Transverse colon (tissue), 4 donors: ENCODE measurements around the gene BRAT1. TPM values are rescaled to one million over a fixed set of nuclear protein-coding genes. Genes with fewer than 3 reads are reported as not detected.

Experiments used
- DNase-seq: peaks from one replicate; pipeline ENCODE4 v3.0.0-alpha.2; 2019
- H3K27ac ChIP-seq, 4 donors: fragments of 200-600 bp; sonication (generic); 2 replicates each; pipeline ENCODE4 v1.5.1; 2016 to 2018; ENCODE audit warnings: inconsistent platforms in 4 of 4
- H3K27me3 ChIP-seq: fragments of 200-600 bp; sonication (generic); 2 replicates; pipeline ENCODE4 v1.5.1; 2017; ENCODE audit warnings: inconsistent platforms
- H3K36me3 ChIP-seq, 4 donors: fragments of 200-600 bp; sonication (generic); 2 replicates each; pipeline ENCODE4 v1.5.1; 2017 to 2019; ENCODE audit warnings: inconsistent platforms in 4 of 4
- H3K4me1 ChIP-seq, 4 donors: fragments of 200-600 bp; sonication (generic); 2 replicates each; pipeline ENCODE4 v1.5.1; 2017 to 2020; ENCODE audit warnings: inconsistent platforms in 4 of 4
- H3K4me3 ChIP-seq, 4 donors: fragments of 200-600 bp; sonication (generic); 1 replicate in 1 of 4; 2 replicates in 3 of 4; pipeline versions ENCODE4 v1.5.1 to v1.6.1; 2017 to 2019; ENCODE audit warnings: inconsistent platforms in 4 of 4
- H3K9me3 ChIP-seq, 2 donors: fragments of 200-600 bp; sonication (generic); 2 replicates each; pipeline ENCODE4 v1.5.1; 2017 to 2019; ENCODE audit warnings: inconsistent platforms in 2 of 2
- CTCF ChIP-seq, 5 experiments: fragments of 200-600 bp in 3 of 5; fragments of 450-650 bp in 2 of 5; sonication (generic) in 3 of 5; IDR thresholded peaks; 1 replicate in 2 of 5; 2 replicates in 3 of 5; pipeline ENCODE4 v1.5.1; 2016 to 2017; ENCODE audit warnings: antibody characterized with exemption in 5 of 5, inconsistent platforms in 3 of 5, mild to moderate bottlenecking in 2 of 5, moderate library complexity in 1 of 5
- EP300 ChIP-seq: sonication (generic); formaldehyde crosslinking; IDR thresholded peaks from one replicate; pipeline ENCODE4 v1.6.1; 2017; ENCODE audit warnings: antibody characterized with exemption, low read depth
- POLR2A ChIP-seq: fragments of 450-650 bp; IDR thresholded peaks from one replicate; pipeline ENCODE4 v1.6.1; 2016; ENCODE audit warnings: antibody characterized with exemption, mild to moderate bottlenecking, moderate library complexity
- POLR2AphosphoS5 ChIP-seq, 3 donors: sonication (generic); formaldehyde crosslinking; IDR thresholded peaks; one replicate each; pipeline ENCODE4 v1.6.1; 2016; ENCODE audit warnings: antibody characterized with exemption in 3 of 3
- WGBS, 2 donors: methylation state at CpG; one replicate each; pipeline ENCODE4 v1.1.5; 2018; ENCODE audit warnings: low coverage in 1 of 2; 5-methylcytosine and 5-hydroxymethylcytosine counted together
- in situ Hi-C, 4 donors: fragments of 200-750 bp; cut with MboI; loops; one replicate each; pipeline versions ENCODE4 v1.15.0 to v1.15.1; 2017; ENCODE audit warnings: low sequenced_read_pairs in 3 of 4, low pct_ligation_motif_present in 1 of 4, low pct_unique_long_range_greater_than_20kb in 1 of 4
- intact Hi-C: fragments of 100-400 bp; cut with DNase I; formaldehyde crosslinking; loops from one replicate; pipeline ENCODE4 v1.15.1; 2023; ENCODE audit warnings: low total_unique reads
- total RNA-seq, 4 donors: library from RNA; depleted of rRNA; stranded (reverse); fragments of >200 nt; gene quantifications; one replicate each; pipeline ENCODE4 v1.1.0, GENCODE V29; 2016

The BRAT1 gene
- total RNA-seq, 4 donors from 2014 or later, result 31.7 to 120 (median 40.4) TPM

GRCh38 chr7:2522780-2523433 lies 32.4 kb downstream of the BRAT1 start:
- Histone ChIP-seq H3K36me3 (no peaks in the 10 kb centered on the region), H3K27me3 (peaks cover 15% of the 10 kb centered on the region), H3K4me1 (peaks cover 52 to 88% (median 79%) of the 10 kb centered on the region in 4 donors), H3K27ac (peak overlapping the region; percentile 89 to 94 (median 92)), H3K4me3 (peak overlapping the region in 3 of 4 donors; percentile 49 to 65 (median 65)), H3K9me3 (no peaks in the 10 kb centered on the region)
- whole genome bisulfite sequencing, 2 donors, result 26% methylated on average over 19 of the region's 19 CpGs; no CpG with 5 or more reads in 1 of the 2 donors
- DNase-seq, result peak; percentile 80
- in situ Hi-C loops, result no loop called here
- TF ChIP-seq EP300, result no peak
- peak; percentile 43 for TF ChIP-seq POLR2A
- TF ChIP-seq CTCF (IDR thresholded peaks at IDR 0.05), result no peak
- TF ChIP-seq POLR2AphosphoS5 (IDR thresholded peaks at IDR 0.05), result peak in 2 of 3 donors; percentile 29 to 32
- intact Hi-C loops, result no loop called here

- intact Hi-C loops, result no loop called here
- Histone ChIP-seq H3K9me3 (no peaks in the 10 kb centered on the region), H3K4me3 (peak overlapping the region in 3 of 4 donors; percentile 49 to 65 (median 65)), H3K4me1 (peaks cover 43 to 82% (median 70%) of the 10 kb centered on the region in 4 donors), H3K27me3 (peaks cover 15% of the 10 kb centered on the region), H3K36me3 (no peaks in the 10 kb centered on the region), H3K27ac (peak overlapping the region; percentile 89 to 94 (median 92))
- peak; percentile 72 for DNase-seq
- TF ChIP-seq POLR2AphosphoS5 (IDR thresholded peaks at IDR 0.05) (peak in 1 of 3 donors; percentile 45), CTCF (IDR thresholded peaks at IDR 0.05) (no peak)
- 8 to 10% methylated on average over 2 to 14 of the region's 17 CpGs for WGBS, 2 donors
- in situ Hi-C loops, result no loop called here
Measured at GRCh38 chr7:2521952-2522591, 33.3 kb downstream of the BRAT1 start.

GRCh38 chr7:2521341-2521745 lies 34.0 kb downstream of the BRAT1 start:
- 10% methylated on average over 21 of the region's 21 CpGs; no CpG with 5 or more reads in 1 of the 2 donors for WGBS, 2 donors
- H3K4me1 ChIP-seq, result peaks cover 37 to 75% (median 63%) of the 10 kb centered on the region in 4 donors

More at GRCh38 chr7:2521341-2521745, 34.0 kb downstream of the BRAT1 start:
- TF ChIP-seq EP300 (no peak), POLR2A (no peak), CTCF (IDR thresholded peaks at IDR 0.05) (no peak), POLR2AphosphoS5 (IDR thresholded peaks at IDR 0.05) (no peak)
- Histone ChIP-seq H3K9me3 (no peaks in the 10 kb centered on the region), H3K27me3 (peaks cover 15% of the 10 kb centered on the region), H3K27ac (peak overlapping the region; percentile 89 to 94 (median 92)), H3K4me3 (peak overlapping the region; percentile 32 to 65 (median 57)), H3K36me3 (no peaks in the 10 kb centered on the region)
- no peak for DNase-seq
- in situ Hi-C loops (no loop called here), intact Hi-C loops (no loop called here)
